HepG2 (cell line): ENCODE data around the gene TRPM1.

Experiments used
- CTCF ChIP-seq: sonication (generic); formaldehyde crosslinking; IDR thresholded peaks from 2 replicates; pipeline ENCODE4 v1.5.0; 2020; ENCODE audit warnings: mild to moderate bottlenecking, missing genetic modification reagents, moderate library complexity
- HINFP ChIP-seq: sonication (generic); formaldehyde crosslinking; IDR thresholded peaks from 2 replicates; pipeline ENCODE4 v1.4.0; 2020; ENCODE audit warnings: low read depth, mild to moderate bottlenecking, missing genetic modification reagents
- PHF21A ChIP-seq: sonication (generic); formaldehyde crosslinking; IDR thresholded peaks from 2 replicates; pipeline ENCODE4 v1.5.0; 2020; ENCODE audit warnings: mild to moderate bottlenecking, missing genetic modification reagents
- REPIN1 ChIP-seq: sonication (generic); formaldehyde crosslinking; IDR thresholded peaks from 2 replicates; pipeline ENCODE4 v1.8.0; 2022; ENCODE audit warnings: missing genetic modification reagents, low read depth, mild to moderate bottlenecking, borderline replicate concordance
- SMARCC2 ChIP-seq: fragments of 450-650 bp; IDR thresholded peaks from 2 replicates; pipeline ENCODE4 v1.6.1; 2017; ENCODE audit warnings: antibody characterized with exemption, mild to moderate bottlenecking
- TCF7L2 ChIP-seq: IDR thresholded peaks from 2 replicates; pipeline ENCODE4 v1.6.1; 2011; ENCODE audit warnings: mild to moderate bottlenecking, low read depth, low read length, moderate library complexity
- ZFP41 ChIP-seq: sonication (generic); formaldehyde crosslinking; IDR thresholded peaks from 2 replicates; pipeline ENCODE4 v1.4.0; 2020; ENCODE audit warnings: mild to moderate bottlenecking, missing genetic modification reagents, borderline replicate concordance
- ZHX1 ChIP-seq: sonication (generic); formaldehyde crosslinking; IDR thresholded peaks from 2 replicates; pipeline ENCODE4 v1.8.1; 2022; ENCODE audit warnings: low read depth, mild to moderate bottlenecking, missing genetic modification reagents

GRCh38 chr15:31106495-31107300, 5.2 kb upstream of the TRPM1 start:
- TF ChIP-seq HINFP = no peak
- no peak for TF ChIP-seq PHF21A (CRISPR knock-in tag)
- no peak for TF ChIP-seq TCF7L2
- no peak for TF ChIP-seq REPIN1 (CRISPR knock-in tag)
- TF ChIP-seq ZHX1 (CRISPR knock-in tag) = no peak
- TF ChIP-seq CTCF = no peak
- TF ChIP-seq SMARCC2 = no peak
- TF ChIP-seq ZFP41 (CRISPR knock-in tag) = no peak
